H9 (cell line): ENCODE results near the gene FSIP1. TPM values are rescaled to one million over a fixed set of nuclear protein-coding genes. Genes with fewer than 3 reads are reported as not detected.

Experiments
- DNase-seq: peaks from one replicate; pipeline ENCODE4 v3.0.0-alpha.2; 2017
- H2AFZ ChIP-seq: one replicate; pipeline ENCODE4 v1.6.1; 2013; ENCODE audit warnings: mild to moderate bottlenecking, low read length, control low read depth, moderate library complexity
- H2AK5ac ChIP-seq: 2 replicates; pipeline ENCODE4 v1.6.1; 2013; ENCODE audit warnings: low read length, control low read depth, mixed read lengths; ENCODE audit not compliant: insufficient read length
- H2BK120ac ChIP-seq: one replicate; pipeline ENCODE4 v1.6.1; 2013; ENCODE audit warnings: low read depth, mild to moderate bottlenecking, low read length, control low read depth, inconsistent platforms; ENCODE audit not compliant: poor library complexity, severe bottlenecking
- H2BK12ac ChIP-seq: 2 replicates; pipeline ENCODE4 v1.6.1; 2013; ENCODE audit warnings: low read length, control low read depth, mixed read lengths, low read depth; ENCODE audit not compliant: insufficient read length
- H2BK15ac ChIP-seq: 2 replicates; pipeline ENCODE4 v1.6.1; 2013; ENCODE audit warnings: low read depth, low read length, control low read depth
- H2BK20ac ChIP-seq: one replicate; pipeline ENCODE4 v1.6.1; 2013; ENCODE audit warnings: low read depth, mild to moderate bottlenecking, low read length, control low read depth, inconsistent platforms; ENCODE audit not compliant: poor library complexity, severe bottlenecking
- H2BK5ac ChIP-seq: 2 replicates; pipeline ENCODE4 v1.6.1; 2013; ENCODE audit warnings: low read length, control low read depth, mixed read lengths; ENCODE audit not compliant: insufficient read length
- H3K14ac ChIP-seq: 2 replicates; pipeline ENCODE4 v1.6.1; 2013; ENCODE audit warnings: low read length, control low read depth; ENCODE audit not compliant: insufficient read depth
- H3K18ac ChIP-seq: 2 replicates; pipeline ENCODE4 v1.6.1; 2013; ENCODE audit warnings: low read depth, mild to moderate bottlenecking, mixed read lengths, low read length, control low read depth; ENCODE audit not compliant: insufficient read length
- H3K23ac ChIP-seq: 2 replicates; pipeline ENCODE4 v1.6.1; 2013; ENCODE audit warnings: low read length, control low read depth, mixed read lengths, low read depth; ENCODE audit not compliant: insufficient read length
- H3K23me2 ChIP-seq: 2 replicates; pipeline ENCODE4 v1.6.1; 2013; ENCODE audit warnings: low read depth, mild to moderate bottlenecking, mixed read lengths, low read length, control low read depth; ENCODE audit not compliant: insufficient read length, poor library complexity, severe bottlenecking
- H3K27ac ChIP-seq: 2 replicates; pipeline ENCODE4 v1.5.1; 2013; ENCODE audit warnings: low read length, control low read depth, mixed read lengths, low read depth; ENCODE audit not compliant: insufficient read length
- H3K27me3 ChIP-seq: 2 replicates; pipeline ENCODE4 v1.6.1; 2013; ENCODE audit warnings: low read length, control low read depth, inconsistent platforms; ENCODE audit not compliant: insufficient read depth
- H3K4ac ChIP-seq: 2 replicates; pipeline ENCODE4 v1.6.1; 2013; ENCODE audit warnings: low read depth, mild to moderate bottlenecking, control low read depth, inconsistent platforms, low read length, moderate library complexity
- H3K4me1 ChIP-seq: 2 replicates; pipeline ENCODE4 v1.6.1; 2013; ENCODE audit warnings: low read length, control low read depth, inconsistent platforms; ENCODE audit not compliant: insufficient read depth
- H3K4me2 ChIP-seq: 2 replicates; pipeline ENCODE4 v1.6.1; 2013; ENCODE audit warnings: low read length, control low read depth, mixed read lengths; ENCODE audit not compliant: insufficient read length, insufficient read depth
- H3K56ac ChIP-seq: 2 replicates; pipeline ENCODE4 v1.6.1; 2013; ENCODE audit warnings: low read depth, mild to moderate bottlenecking, mixed read lengths, low read length, control low read depth; ENCODE audit not compliant: insufficient read length
- H3K79me1 ChIP-seq: 2 replicates; pipeline ENCODE4 v1.6.1; 2013; ENCODE audit warnings: low read depth, mild to moderate bottlenecking, moderate library complexity, low read length, control low read depth, inconsistent platforms; ENCODE audit not compliant: insufficient read depth, poor library complexity, severe bottlenecking
- H3K79me2 ChIP-seq: 2 replicates; pipeline ENCODE4 v1.6.1; 2013; ENCODE audit warnings: low read length, control low read depth, inconsistent platforms; ENCODE audit not compliant: insufficient read depth
- H3K9ac ChIP-seq: 2 replicates; pipeline ENCODE4 v1.6.1; 2013; ENCODE audit warnings: low read length, control low read depth, mixed read lengths; ENCODE audit not compliant: insufficient read length; ENCODE audit errors: extremely low read depth
- H3K9me3 ChIP-seq: one replicate; pipeline ENCODE4 v1.6.1; 2013; ENCODE audit warnings: low read depth, low read length, inconsistent platforms; ENCODE audit not compliant: control insufficient read depth
- H3T11ph ChIP-seq: one replicate; pipeline ENCODE4 v1.6.1; 2013; ENCODE audit warnings: mild to moderate bottlenecking, low read length, control low read depth, inconsistent platforms
- H4K20me1 ChIP-seq: one replicate; pipeline ENCODE4 v1.6.1; 2013; ENCODE audit not compliant: control insufficient read depth, insufficient read length, insufficient read depth
- H4K5ac ChIP-seq: 2 replicates; pipeline ENCODE4 v1.6.1; 2013; ENCODE audit warnings: low read depth, mild to moderate bottlenecking, mixed read lengths, low read length, control low read depth; ENCODE audit not compliant: insufficient read length
- H4K8ac ChIP-seq: replicated peaks from 2 replicates; pipeline ENCODE4 v1.6.1; 2013; ENCODE audit warnings: low read length, control low read depth, mixed read lengths, low read depth; ENCODE audit not compliant: insufficient read length
- H4K91ac ChIP-seq: 2 replicates; pipeline ENCODE4 v1.6.1; 2013; ENCODE audit warnings: low read depth, mild to moderate bottlenecking, moderate library complexity, mixed read lengths, low read length, control low read depth; ENCODE audit not compliant: insufficient read length
- H3K27ac Mint-ChIP-seq, 3 experiments: 2 replicates in 2 of 3; 3 replicates in 1 of 3; pipeline ENCODE4 v1.8.0; 2020 to 2021; ENCODE audit warnings: mixed read lengths in 3 of 3, mild to moderate bottlenecking in 1 of 3, moderate library complexity in 1 of 3
- H3K27me3 Mint-ChIP-seq: 2 replicates; pipeline ENCODE4 v1.8.0; 2021; ENCODE audit warnings: low read depth, mild to moderate bottlenecking, moderate library complexity, mixed read lengths
- H3K36me3 Mint-ChIP-seq, 3 experiments: 2 replicates in 2 of 3; 3 replicates in 1 of 3; pipeline ENCODE4 v1.8.0; 2020 to 2021; ENCODE audit warnings: low read depth in 3 of 3, mixed read lengths in 3 of 3; ENCODE audit not compliant: insufficient read depth in 1 of 3
- H3K4me1 Mint-ChIP-seq, 2 experiments: 2 replicates each; pipeline ENCODE4 v1.8.0; 2020; ENCODE audit warnings: mixed read lengths in 2 of 2
- H3K4me3 Mint-ChIP-seq, 2 experiments: 2 replicates in 1 of 2; 3 replicates in 1 of 2; pipeline ENCODE4 v1.8.0; 2020 to 2021; ENCODE audit warnings: mild to moderate bottlenecking in 2 of 2, mixed read lengths in 2 of 2, moderate library complexity in 1 of 2
- H3K9me3 Mint-ChIP-seq, 2 experiments: 2 replicates in 1 of 2; 3 replicates in 1 of 2; pipeline ENCODE4 v1.8.0; 2020; ENCODE audit warnings: mild to moderate bottlenecking in 2 of 2, mixed read lengths in 2 of 2, moderate library complexity in 1 of 2
- WGBS: extraction: QIAGEN DNeasy Blood & Tissue Kit; methylation state at CpG from one replicate; pipeline ENCODE4 v1.1.7; 2013; ENCODE audit warnings: missing lambda C conversion rate, low lambda C conversion rate, mixed read lengths; ENCODE audit not compliant: insufficient read length; ENCODE audit errors: extremely low coverage; 5-methylcytosine and 5-hydroxymethylcytosine counted together
- total RNA-seq: library from RNA; stranded (reverse); gene quantifications from 2 replicates; pipeline ENCODE4 v1.2.1, GENCODE V29; 2021
- TF ChIP-seq, protein P1 (sequence below): fragments of 200-600 bp; sonication (generic); conservative IDR thresholded peaks from 3 replicates; pipeline ENCODE4 v1.8.0; 2021; ENCODE audit warnings: antibody characterized with exemption, mild to moderate bottlenecking

FSIP1 gene
- total RNA-seq, 1 experiment from 2014 or later = 0.96 TPM

GRCh38 chr15:39720621-39721611, 61.7 kb downstream of the FSIP1 start:
- Histone ChIP-seq H4K8ac (no peak overlapping the region), H3K9ac (no peak overlapping the region), H3K27me3 (no peaks in the 10 kb centered on the region), H2AK5ac (no peak overlapping the region), H3K4me1 (no peaks in the 10 kb centered on the region), H3K18ac (no peak overlapping the region), H3T11ph (no peak overlapping the region), H3K23me2 (no peaks in the 10 kb centered on the region), H2BK15ac (no peak overlapping the region), H4K5ac (no peak overlapping the region), H2BK120ac (no peak overlapping the region), H3K79me2 (no peaks in the 10 kb centered on the region), H2AFZ (no peak overlapping the region), H2BK5ac (no peak overlapping the region), H4K91ac (no peak overlapping the region), H3K4ac (no peak overlapping the region), H2BK20ac (no peak overlapping the region), H4K20me1 (no peaks in the 10 kb centered on the region), H3K56ac (no peak overlapping the region), H3K9me3 (no peaks in the 10 kb centered on the region), H3K79me1 (no peaks in the 10 kb centered on the region), H3K23ac (no peak overlapping the region), H3K4me2 (no peak overlapping the region), H3K14ac (no peak overlapping the region), H3K27ac (no peak overlapping the region), H2BK12ac (no peak overlapping the region)
- TF ChIP-seq, protein P1, sequence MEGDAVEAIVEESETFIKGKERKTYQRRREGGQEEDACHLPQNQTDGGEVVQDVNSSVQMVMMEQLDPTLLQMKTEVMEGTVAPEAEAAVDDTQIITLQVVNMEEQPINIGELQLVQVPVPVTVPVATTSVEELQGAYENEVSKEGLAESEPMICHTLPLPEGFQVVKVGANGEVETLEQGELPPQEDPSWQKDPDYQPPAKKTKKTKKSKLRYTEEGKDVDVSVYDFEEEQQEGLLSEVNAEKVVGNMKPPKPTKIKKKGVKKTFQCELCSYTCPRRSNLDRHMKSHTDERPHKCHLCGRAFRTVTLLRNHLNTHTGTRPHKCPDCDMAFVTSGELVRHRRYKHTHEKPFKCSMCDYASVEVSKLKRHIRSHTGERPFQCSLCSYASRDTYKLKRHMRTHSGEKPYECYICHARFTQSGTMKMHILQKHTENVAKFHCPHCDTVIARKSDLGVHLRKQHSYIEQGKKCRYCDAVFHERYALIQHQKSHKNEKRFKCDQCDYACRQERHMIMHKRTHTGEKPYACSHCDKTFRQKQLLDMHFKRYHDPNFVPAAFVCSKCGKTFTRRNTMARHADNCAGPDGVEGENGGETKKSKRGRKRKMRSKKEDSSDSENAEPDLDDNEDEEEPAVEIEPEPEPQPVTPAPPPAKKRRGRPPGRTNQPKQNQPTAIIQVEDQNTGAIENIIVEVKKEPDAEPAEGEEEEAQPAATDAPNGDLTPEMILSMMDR = no peak
- Mint-ChIP-seq H3K4me3 (no peak overlapping the region), H3K4me1 (peaks cover 0 to 4% of the 10 kb centered on the region in 2 experiments; a peak in 1 of 4 replicates), H3K9me3 (no peaks in the 10 kb centered on the region), H3K36me3 (no peaks in the 10 kb centered on the region), H3K27me3 (no peaks in the 10 kb centered on the region), H3K27ac (no peak overlapping the region)
- WGBS = no CpG with 5 or more reads among the region's 6 CpGs
- DNase-seq = no peak
